DND-41 (cell line): Measurements from ENCODE around the gene PNPLA2.

Experiments
- ATAC-seq: fragments of 200-7000 bp; cut with Tn5 transposase; 3 replicates; pipeline ENCODE4 v1.9.1; 2021; ENCODE audit warnings: low read depth; ENCODE audit not compliant: insufficient read depth
- DNase-seq: peaks from one replicate; pipeline ENCODE4 v3.0.0-alpha.2; 2020
- H2AFZ ChIP-seq: 2 replicates; pipeline ENCODE4 v1.6.0; 2012; ENCODE audit warnings: low read depth, low read length
- H3K27ac ChIP-seq: 2 replicates; pipeline ENCODE4 v1.5.1; 2012; ENCODE audit warnings: low read length, inconsistent platforms
- H3K27me3 ChIP-seq: fragments of 200-600 bp; sonication (generic); 2 replicates; pipeline ENCODE4 v1.6.0; 2012; ENCODE audit warnings: low read length, mild to moderate bottlenecking, inconsistent platforms; ENCODE audit not compliant: insufficient read depth, poor library complexity
- H3K36me3 ChIP-seq: 2 replicates; pipeline ENCODE4 v1.5.1; 2012; ENCODE audit warnings: low read length, inconsistent platforms; ENCODE audit not compliant: insufficient read depth
- H3K4me1 ChIP-seq: 2 replicates; pipeline ENCODE4 v1.5.1; 2012; ENCODE audit warnings: mild to moderate bottlenecking, low read length; ENCODE audit not compliant: insufficient read depth
- H3K4me2 ChIP-seq: 2 replicates; pipeline ENCODE4 v1.6.0; 2012; ENCODE audit warnings: mild to moderate bottlenecking, moderate library complexity, low read length, inconsistent platforms; ENCODE audit not compliant: insufficient read depth
- H3K4me3 ChIP-seq, 2 experiments: fragments of 200-600 bp in 1 of 2; shearing (Covaris generic) in 1 of 2; 2 replicates each; pipeline ENCODE4 v1.5.1; 2012 to 2016; ENCODE audit warnings: inconsistent platforms in 2 of 2, low read length in 2 of 2, mild to moderate bottlenecking in 2 of 2, low read depth in 1 of 2, moderate library complexity in 1 of 2
- H3K79me2 ChIP-seq: 2 replicates; pipeline ENCODE4 v1.6.0; 2012; ENCODE audit warnings: low read length, inconsistent platforms; ENCODE audit not compliant: insufficient read depth
- H3K9ac ChIP-seq: 2 replicates; pipeline ENCODE4 v1.6.0; 2012; ENCODE audit warnings: low read depth, mild to moderate bottlenecking, inconsistent platforms, low read length, moderate library complexity
- H3K9me3 ChIP-seq: 2 replicates; pipeline ENCODE4 v1.5.1; 2012; ENCODE audit warnings: low read length, moderate library complexity, mild to moderate bottlenecking, inconsistent platforms; ENCODE audit not compliant: insufficient read depth, severe bottlenecking
- H4K20me1 ChIP-seq: 2 replicates; pipeline ENCODE4 v1.6.0; 2012; ENCODE audit warnings: low read length; ENCODE audit not compliant: insufficient read depth
- EZH2 ChIP-seq: IDR thresholded peaks from 3 replicates; pipeline ENCODE4 v1.6.1; 2012; ENCODE audit warnings: borderline replicate concordance, low read depth, mild to moderate bottlenecking, moderate library complexity, low read length, inconsistent platforms; ENCODE audit not compliant: severe bottlenecking
- TF ChIP-seq, protein P1 (sequence below): IDR thresholded peaks from 2 replicates; pipeline ENCODE4 v1.5.1; 2012; ENCODE audit warnings: borderline replicate concordance, low read length, moderate library complexity, mild to moderate bottlenecking; ENCODE audit not compliant: poor library complexity, severe bottlenecking; ENCODE audit errors: extremely low read depth

The PNPLA2 gene

DNA sequence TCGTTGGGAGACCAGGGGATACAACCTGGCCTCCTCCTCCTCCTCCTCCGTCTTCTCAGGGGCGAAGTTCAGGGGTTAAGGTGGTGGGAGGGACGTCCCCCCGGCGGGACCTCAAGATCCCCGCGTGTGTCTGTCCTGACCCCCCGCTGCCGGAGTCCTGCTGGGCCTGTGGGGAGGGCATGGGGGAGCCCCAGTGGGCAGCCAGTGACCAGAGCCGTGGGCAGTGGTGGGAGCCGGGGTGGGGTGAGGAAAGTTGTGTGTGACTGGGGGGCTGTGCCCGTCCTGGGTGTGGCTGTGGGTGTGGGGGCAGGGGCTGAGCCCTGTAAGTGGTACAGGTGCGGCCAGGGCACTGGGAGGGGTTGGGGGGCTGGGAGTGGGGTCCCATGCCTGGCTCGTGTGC, 34.0 kb downstream of the PNPLA2 start:
- no peak overlapping the region for H3K9ac ChIP-seq

DNA sequence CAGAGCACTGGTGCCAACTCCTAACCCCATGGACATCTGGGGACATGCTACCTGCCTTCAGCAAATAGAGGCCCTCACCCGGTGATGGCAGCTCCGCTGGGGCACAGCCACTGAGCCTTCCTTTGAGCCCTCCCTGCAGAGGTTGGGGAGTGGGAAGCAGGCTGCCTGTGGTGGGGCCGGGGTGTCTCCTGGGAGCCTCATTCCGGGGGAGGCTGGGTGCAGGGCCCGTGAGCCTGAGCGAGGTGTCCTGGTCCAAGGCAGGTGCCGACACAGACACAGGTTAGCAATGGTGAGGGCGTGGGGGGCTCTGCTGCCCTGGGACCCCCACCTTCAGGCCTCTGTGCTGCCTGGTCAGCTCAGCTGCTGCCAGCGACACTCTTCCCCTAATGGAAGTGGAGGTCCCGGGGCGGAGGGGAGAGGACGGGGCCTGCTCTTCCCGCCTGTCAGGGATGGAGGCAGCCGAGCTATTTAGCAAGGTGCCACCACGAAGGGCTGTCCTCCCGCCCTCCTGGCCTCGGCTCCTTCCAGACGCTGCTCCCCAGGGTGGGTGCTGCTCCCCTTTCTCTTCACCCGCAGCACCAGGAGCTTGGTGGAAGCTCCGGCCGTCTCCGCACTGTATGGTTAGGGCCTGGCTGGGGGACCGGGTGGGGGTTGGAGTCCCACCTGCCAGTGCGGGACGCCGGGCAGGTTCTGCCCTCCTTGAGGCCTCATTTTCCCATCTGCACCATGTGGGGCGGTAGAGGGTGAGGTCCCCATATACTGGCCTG, 35.2 kb downstream of the PNPLA2 start:
- Histone ChIP-seq H3K4me3 (no peak overlapping the region), H3K27me3 (no peaks in the 10 kb centered on the region), H3K79me2 (no peaks in the 10 kb centered on the region), H3K4me2 (no peak overlapping the region), H3K27ac (no peak overlapping the region), H3K4me1 (no peaks in the 10 kb centered on the region), H4K20me1 (peaks cover 9% of the 10 kb centered on the region; the same call in 1 of the 2 replicates), H3K9me3 (no peaks in the 10 kb centered on the region), H2AFZ (no peak overlapping the region), H3K36me3 (no peaks in the 10 kb centered on the region), H3K9ac (no peak overlapping the region)
- ATAC-seq (no peak), DNase-seq (no peak)
- TF ChIP-seq, protein P1, sequence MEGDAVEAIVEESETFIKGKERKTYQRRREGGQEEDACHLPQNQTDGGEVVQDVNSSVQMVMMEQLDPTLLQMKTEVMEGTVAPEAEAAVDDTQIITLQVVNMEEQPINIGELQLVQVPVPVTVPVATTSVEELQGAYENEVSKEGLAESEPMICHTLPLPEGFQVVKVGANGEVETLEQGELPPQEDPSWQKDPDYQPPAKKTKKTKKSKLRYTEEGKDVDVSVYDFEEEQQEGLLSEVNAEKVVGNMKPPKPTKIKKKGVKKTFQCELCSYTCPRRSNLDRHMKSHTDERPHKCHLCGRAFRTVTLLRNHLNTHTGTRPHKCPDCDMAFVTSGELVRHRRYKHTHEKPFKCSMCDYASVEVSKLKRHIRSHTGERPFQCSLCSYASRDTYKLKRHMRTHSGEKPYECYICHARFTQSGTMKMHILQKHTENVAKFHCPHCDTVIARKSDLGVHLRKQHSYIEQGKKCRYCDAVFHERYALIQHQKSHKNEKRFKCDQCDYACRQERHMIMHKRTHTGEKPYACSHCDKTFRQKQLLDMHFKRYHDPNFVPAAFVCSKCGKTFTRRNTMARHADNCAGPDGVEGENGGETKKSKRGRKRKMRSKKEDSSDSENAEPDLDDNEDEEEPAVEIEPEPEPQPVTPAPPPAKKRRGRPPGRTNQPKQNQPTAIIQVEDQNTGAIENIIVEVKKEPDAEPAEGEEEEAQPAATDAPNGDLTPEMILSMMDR = no peak
- no peak for TF ChIP-seq EZH2

More for the DNA sequence above, 34.0 kb downstream of the PNPLA2 start:
- DNase-seq (no peak), ATAC-seq (no peak)
- Histone ChIP-seq H3K36me3 (no peaks in the 10 kb centered on the region), H3K27me3 (no peaks in the 10 kb centered on the region), H3K79me2 (no peaks in the 10 kb centered on the region), H3K4me1 (peaks cover 3% of the 10 kb centered on the region; the same call in 1 of the 2 replicates), H3K4me3 (no peak overlapping the region), H2AFZ (no peak overlapping the region), H3K9me3 (no peaks in the 10 kb centered on the region), H4K20me1 (peaks cover 10% of the 10 kb centered on the region), H3K4me2 (no peak overlapping the region), H3K27ac (no peak overlapping the region)
- no peak for TF ChIP-seq EZH2
- TF ChIP-seq, protein P1 = no peak

DNA sequence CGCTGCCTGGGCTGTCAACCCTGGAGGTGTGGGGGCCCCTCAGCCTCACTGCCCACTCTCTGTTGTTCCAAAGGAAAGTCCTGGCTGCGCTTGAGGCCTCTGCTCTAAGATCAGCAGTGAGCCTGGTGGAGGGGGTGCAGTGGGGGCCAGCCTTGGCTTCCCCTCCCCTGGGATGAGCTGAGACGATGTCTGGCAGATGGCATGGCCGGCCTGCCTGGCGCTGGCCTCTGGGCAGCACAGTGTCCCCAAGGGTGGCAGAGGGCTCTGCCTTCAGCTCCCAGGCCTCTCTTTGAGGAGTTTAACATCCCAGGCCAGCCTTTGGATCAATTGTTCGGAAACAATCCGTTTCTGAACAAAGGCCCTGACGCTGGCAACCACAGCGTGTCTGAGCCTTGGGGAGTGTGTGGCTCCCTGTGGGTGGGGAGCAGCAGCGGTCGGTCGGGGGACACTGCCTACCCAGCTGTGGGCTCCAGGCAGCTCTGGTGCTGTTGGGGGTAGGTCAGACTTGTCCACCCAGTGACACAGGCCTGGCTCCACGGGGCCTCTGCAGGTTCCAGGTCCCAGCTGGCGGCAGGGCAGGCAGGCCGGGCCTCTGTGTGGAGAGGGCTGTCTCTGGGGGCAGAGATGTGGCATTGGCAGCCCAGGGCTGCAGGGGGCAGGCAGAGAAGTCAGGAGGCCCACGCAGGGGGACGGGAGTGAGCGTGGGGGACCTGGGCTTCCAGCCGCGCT, 36.1 kb downstream of the PNPLA2 start:
- Histone ChIP-seq H3K36me3 (no peaks in the 10 kb centered on the region), H3K4me3 (no peak overlapping the region), H2AFZ (no peak overlapping the region), H4K20me1 (peaks cover 9% of the 10 kb centered on the region; the same call in 1 of the 2 replicates), H3K4me1 (no peaks in the 10 kb centered on the region), H3K4me2 (no peak overlapping the region), H3K9me3 (no peaks in the 10 kb centered on the region), H3K79me2 (no peaks in the 10 kb centered on the region), H3K9ac (no peak overlapping the region), H3K27me3 (no peaks in the 10 kb centered on the region), H3K27ac (no peak overlapping the region)
- no peak for DNase-seq
- ATAC-seq = no peak
- TF ChIP-seq EZH2 = no peak
- TF ChIP-seq, protein P1 = no peak
